NOMO-1 treated with dmso at 0.1 percent for 144 hours (cell line): Measurements from ENCODE around the gene TLCD2.
A peak's percentile ranks its signal among the peaks of the same experiment; 100 is the strongest.
"Not testable (repeated sequence)": the region's sequence is repeated elsewhere in the genome, so short reads cannot be mapped to it uniquely, and the experiment has no call there.

Experiments used
- DNase-seq: peaks from one replicate; lab custom pipeline; 2025; ENCODE audit not compliant: unreplicated experiment; lab: John Stamatoyannopoulos, UW

Gene TLCD2

GRCh38 chr17:1718362-1719165 lies 8.4 kb upstream of the TLCD2 start:
- no peak for DNase-seq

GRCh38 chr17:1716912-1717695 lies 6.9 kb upstream of the TLCD2 start:
- DNase-seq: peak; percentile 97

GRCh38 chr17:1716076-1716911 lies 6.1 kb upstream of the TLCD2 start:
- peak; percentile 99 for DNase-seq

GRCh38 chr17:1715803-1716075 lies 5.6 kb upstream of the TLCD2 start:
- no peak for DNase-seq

GRCh38 chr17:1714980-1715802 lies 5.0 kb upstream of the TLCD2 start:
- peak; percentile 15 for DNase-seq

- no peak for DNase-seq
These were observed 4.3 kb upstream of the TLCD2 start for GRCh38 chr17:1714427-1714979.

GRCh38 chr17:1713878-1714426 lies 3.8 kb upstream of the TLCD2 start:
- DNase-seq: no peak

- DNase-seq: no peak
These were observed 3.1 kb upstream of the TLCD2 start for GRCh38 chr17:1713160-1713877.

- DNase-seq: no peak
These were observed 2.1 kb upstream of the TLCD2 start for GRCh38 chr17:1712271-1712670.

- no peak for DNase-seq
These were observed 1.6 kb upstream of the TLCD2 start for GRCh38 chr17:1711804-1712203.

- no peak for DNase-seq
These were observed 803 bp upstream of the TLCD2 start for GRCh38 chr17:1710807-1711553.

GRCh38 chr17:1709403-1709951 lies 700 bp downstream of the TLCD2 start:
- no peak for DNase-seq

GRCh38 chr17:1708791-1709346 lies 1.3 kb downstream of the TLCD2 start:
- DNase-seq: not testable (repeated sequence)

- no peak for DNase-seq
These were observed 3.1 kb downstream of the TLCD2 start for GRCh38 chr17:1707107-1707506.

- DNase-seq: no peak
These were observed 5.2 kb downstream of the TLCD2 start for GRCh38 chr17:1705004-1705403.

- no peak for DNase-seq
These were observed 7.1 kb downstream of the TLCD2 start for GRCh38 chr17:1703063-1703462.

GRCh38 chr17:1699891-1700290 lies 10.3 kb downstream of the TLCD2 start:
- DNase-seq: not testable (repeated sequence)

GRCh38 chr17:1697681-1698080 lies 12.5 kb downstream of the TLCD2 start:
- DNase-seq: no peak
